Measurements from ENCODE around the gene USP46. TPM values are rescaled to one million over a fixed set of nuclear protein-coding genes. Genes with fewer than 3 reads are reported as not detected.
A peak's percentile ranks its signal among the peaks of the same experiment; 100 is the strongest.

The USP46 gene
- total and polyA plus RNA-seq, 2 of the 8 experiments (the other 6 are each of a cell fraction or from before 2014, with no cell fraction given) = 10.6 to 62.4 TPM

GRCh38 chr4:52627876-52628275, 31.2 kb downstream of the USP46 start:
- Histone ChIP-seq H3K27ac (ENCODE audit: low read depth, low read length) (no peak overlapping the region), H3K4ac (replicated peaks; ENCODE audit: insufficient read length, low read depth, low read length) (no peak overlapping the region), H2BK15ac (ENCODE audit: low read length) (no peak overlapping the region), H2AFZ (ENCODE audit: low read length) (no peak overlapping the region), H3K79me2 (ENCODE audit: control insufficient read depth in 1 of 2, insufficient read depth in 2 of 2, low read length in 2 of 2) (peaks cover 0 to 44% of the 10 kb centered on the region in 2 experiments; a peak in 2 of 4 replicates), H3K23ac (ENCODE audit: insufficient read length) (no peak overlapping the region), H3K4me2 (ENCODE audit: insufficient read depth in 1 of 2, low read depth in 2 of 2, low read length in 2 of 2) (no peak overlapping the region), H2BK12ac (ENCODE audit: low read depth, low read length) (no peak overlapping the region), H3K56ac (replicated peaks; ENCODE audit: insufficient read length, low read depth, low read length) (no peak overlapping the region), H3K18ac (ENCODE audit: extremely low read depth, low read length) (no peak overlapping the region), H2BK20ac (ENCODE audit: low read length) (no peak overlapping the region), H4K8ac (ENCODE audit: extremely low read depth, insufficient read depth, low read length) (0 out of 2 replicates have a peak overlapping the region, but pooled peaks have one; percentile 11), H3K27me3 (replicated peaks in 1 of 4; ENCODE audit: control insufficient read depth in 3 of 4, extremely low read depth in 1 of 4, insufficient read depth in 3 of 4, low read length in 3 of 4) (no peaks in the 10 kb centered on the region), H3K9ac (replicated peaks in 1 of 4; ENCODE audit: extremely low read depth in 1 of 4, low read depth in 3 of 4, low read length in 3 of 4) (no peak overlapping the region), H3K79me1 (ENCODE audit: low read depth, low read length) (peaks cover 6% of the 10 kb centered on the region), H3K14ac (ENCODE audit: insufficient read length) (no peak overlapping the region), H3K4me3 (ENCODE audit: extremely low read depth in 1 of 4, insufficient read depth in 2 of 4, low read depth in 3 of 4, low read length in 4 of 4) (no peak overlapping the region), H4K91ac (replicated peaks; ENCODE audit: insufficient read length, low read length) (no peak overlapping the region), H3K36me3 (ENCODE audit: control insufficient read depth in 2 of 4, insufficient read depth in 4 of 4, low read length in 3 of 4) (peaks cover 4 to 38% (median 15%) of the 10 kb centered on the region in 4 experiments; a peak in 6 of 8 replicates), H4K5ac (ENCODE audit: insufficient read length, low read depth, low read length) (no peak overlapping the region), H2AK5ac (ENCODE audit: low read depth, low read length) (no peak overlapping the region), H4K20me1 (replicated peaks in 1 of 2; ENCODE audit: control insufficient read depth in 1 of 2, insufficient read depth in 2 of 2, low read length in 2 of 2) (peaks cover 0 to 3% of the 10 kb centered on the region in 2 experiments), H3K9me3 (ENCODE audit: insufficient read depth in 2 of 2, low read depth in 1 of 2, low read length in 1 of 2) (no peaks in the 10 kb centered on the region), H2BK120ac (replicated peaks; ENCODE audit: low read depth, low read length) (no peak overlapping the region), H3K23me2 (ENCODE audit: low read depth, low read length) (no peaks in the 10 kb centered on the region), H2BK5ac (ENCODE audit: low read depth, low read length) (no peak overlapping the region), H3K4me1 (replicated peaks in 1 of 4; ENCODE audit: control insufficient read depth in 3 of 4, insufficient read depth in 4 of 4, low read length in 3 of 4) (no peaks in the 10 kb centered on the region; a peak in 1 of 7 replicates)
- 86% methylated on average over 7 of the region's 7 CpGs; no CpG with 5 or more reads in 1 of the 2 experiments for WGBS, 2 experiments (ENCODE audit: extremely low coverage in 1 of 2, insufficient coverage in 1 of 2, insufficient read length in 1 of 2, insufficient replicate concordance in 2 of 2, low coverage in 1 of 2, low lambda C conversion rate in 2 of 2, missing lambda C conversion rate in 1 of 2)
- ChIA-PET POLR2A (ENCODE audit: partially characterized antibody) (no interaction called here), CTCF (ENCODE audit: partially characterized antibody) (interaction anchor here (1.0 to 1.1 kb wide), 2 partner anchors 40 to 489 kb away, joined by 3 read pairs; no protein-coding TSS in a partner anchor)
- no peak for TF ChIP-seq POU5F1 (IDR thresholded peaks at IDR 0.05; ENCODE audit: low read depth, low read length)
- FAIRE-seq (no peak), DNase-seq (ENCODE audit: low read depth in 1 of 2, low spot score in 2 of 2) (no peak)
